SU-DHL-6 (cell line): ENCODE results near the gene FCMR.

Experiments
- H2AFZ ChIP-seq: fragments of 200-600 bp; sonication (generic); 2 replicates; pipeline ENCODE4 v1.6.1; 2014; ENCODE audit warnings: low read depth, mild to moderate bottlenecking, moderate library complexity, mixed read lengths, antibody characterized with exemption, low read length; ENCODE audit not compliant: severe bottlenecking
- H3F3A ChIP-seq: fragments of 200-600 bp; shearing (Covaris generic); 2 replicates; pipeline ENCODE4 v1.6.0; 2016; ENCODE audit warnings: antibody characterized with exemption, mild to moderate bottlenecking; ENCODE audit not compliant: insufficient read depth
- H3K27ac ChIP-seq: fragments of 200-600 bp; sonication (generic); 2 replicates; pipeline ENCODE4 v1.5.1; 2016; ENCODE audit warnings: low read depth, mild to moderate bottlenecking, low read length, moderate library complexity, mixed read lengths
- H3K27me3 ChIP-seq: fragments of 200-600 bp; sonication (generic), shearing (Covaris generic); 2 replicates; pipeline ENCODE4 v1.6.0; 2014; ENCODE audit warnings: mild to moderate bottlenecking, low read length
- H3K36me3 ChIP-seq: fragments of 200-600 bp; sonication (generic); 2 replicates; pipeline ENCODE4 v1.6.1; 2014; ENCODE audit warnings: mild to moderate bottlenecking, low read length, mixed read lengths
- H3K4me2 ChIP-seq: fragments of 300-600, 200-600 bp; shearing (Covaris generic), sonication (generic); 2 replicates; pipeline ENCODE4 v1.6.0; 2014; ENCODE audit warnings: low read length, low read depth, mild to moderate bottlenecking; ENCODE audit not compliant: poor library complexity, severe bottlenecking
- H3K4me3 ChIP-seq: fragments of 200-600 bp; sonication (generic); 2 replicates; pipeline ENCODE4 v1.5.1; 2014; ENCODE audit warnings: antibody characterized with exemption, low read length, mild to moderate bottlenecking, mixed read lengths; ENCODE audit not compliant: insufficient read depth, poor library complexity, severe bottlenecking
- H3K79me2 ChIP-seq: fragments of 200-600 bp; sonication (generic); 2 replicates; pipeline ENCODE4 v1.6.1; 2014; ENCODE audit warnings: mild to moderate bottlenecking, low read length, moderate library complexity; ENCODE audit not compliant: insufficient read depth
- H3K9ac ChIP-seq: fragments of 200-600 bp; sonication (generic); 2 replicates; pipeline ENCODE4 v1.7.0; 2014; ENCODE audit warnings: mild to moderate bottlenecking, low read length
- H3K9me2 ChIP-seq: fragments of 200-600 bp; sonication (generic); replicated peaks from 2 replicates; pipeline ENCODE4 v1.6.1; 2014; ENCODE audit warnings: low read length; ENCODE audit not compliant: insufficient read depth
- H3K9me3 ChIP-seq: fragments of 200-600 bp; sonication (generic); 2 replicates; pipeline ENCODE4 v1.6.1; 2014; ENCODE audit warnings: low read length, mixed read lengths; ENCODE audit not compliant: insufficient read depth
- H4K20me1 ChIP-seq: fragments of 200-600 bp; sonication (generic); 2 replicates; pipeline ENCODE4 v1.6.1; 2014; ENCODE audit warnings: low read depth, mild to moderate bottlenecking, antibody characterized with exemption, low read length, moderate library complexity, mixed read lengths
- CTCF ChIP-seq: fragments of 200-600 bp; sonication (generic); IDR thresholded peaks from one replicate; pipeline ENCODE4 v1.5.1; 2017; ENCODE audit warnings: antibody characterized with exemption, mild to moderate bottlenecking, low read length, moderate library complexity; ENCODE audit not compliant: insufficient read depth, poor library complexity, severe bottlenecking
- EZH2phosphoT487 ChIP-seq: fragments of 200-600 bp; sonication (generic), shearing (Covaris generic); conservative IDR thresholded peaks from 2 replicates; pipeline ENCODE4 v1.6.1; 2018; ENCODE audit warnings: mild to moderate bottlenecking, antibody characterized with exemption, low read length, moderate library complexity, mixed read lengths

FCMR gene

GRCh38 chr1:206872139-206872538 is 49.6 kb downstream of the FCMR start:
- no peak overlapping the region for H3K4me2 ChIP-seq
- H3K36me3 ChIP-seq, result no peaks in the 10 kb centered on the region
- H3K4me3 ChIP-seq, result no peak overlapping the region
- H3F3A ChIP-seq, result no peaks in the 10 kb centered on the region
- H3K9me3 ChIP-seq, result peaks cover 6% of the 10 kb centered on the region; the same call in 1 of the 2 replicates
- H3K27ac ChIP-seq, result no peak overlapping the region
- H3K9me2 ChIP-seq, result no peaks in the 10 kb centered on the region
- TF ChIP-seq CTCF (no peak), EZH2phosphoT487 (no peak)
- no peaks in the 10 kb centered on the region for H3K79me2 ChIP-seq
- no peak overlapping the region for H2AFZ ChIP-seq
- no peak overlapping the region for H3K9ac ChIP-seq
- no peaks in the 10 kb centered on the region for H4K20me1 ChIP-seq
- no peaks in the 10 kb centered on the region for H3K27me3 ChIP-seq

- no peak overlapping the region for H3K4me3 ChIP-seq
- H3K9me3 ChIP-seq, result no peaks in the 10 kb centered on the region
- no peak overlapping the region for H3K9ac ChIP-seq
- H3K36me3 ChIP-seq, result no peaks in the 10 kb centered on the region
- no peak overlapping the region for H2AFZ ChIP-seq
- H4K20me1 ChIP-seq, result no peaks in the 10 kb centered on the region
- H3K27ac ChIP-seq, result no peak overlapping the region
- TF ChIP-seq EZH2phosphoT487, result no peak
- H3K27me3 ChIP-seq, result no peaks in the 10 kb centered on the region
- no peaks in the 10 kb centered on the region for H3K9me2 ChIP-seq
- no peak overlapping the region for H3K4me2 ChIP-seq
- no peaks in the 10 kb centered on the region for H3K79me2 ChIP-seq
- no peaks in the 10 kb centered on the region for H3F3A ChIP-seq
Observed at GRCh38 chr1:206868264-206868663, 53.5 kb downstream of the FCMR start.

- Histone ChIP-seq H3K79me2 (no peaks in the 10 kb centered on the region), H3K4me3 (no peak overlapping the region), H3K9me3 (no peaks in the 10 kb centered on the region), H3K9me2 (no peaks in the 10 kb centered on the region), H3K9ac (no peak overlapping the region), H2AFZ (no peak overlapping the region), H3K4me2 (no peak overlapping the region), H4K20me1 (no peaks in the 10 kb centered on the region), H3F3A (no peaks in the 10 kb centered on the region), H3K27me3 (no peaks in the 10 kb centered on the region), H3K27ac (no peak overlapping the region), H3K36me3 (no peaks in the 10 kb centered on the region)
- TF ChIP-seq CTCF (no peak), EZH2phosphoT487 (no peak)
Observed at GRCh38 chr1:206867716-206868115, 54.0 kb downstream of the FCMR start.

- Histone ChIP-seq H3K27ac (no peak overlapping the region), H3K36me3 (no peaks in the 10 kb centered on the region)
- TF ChIP-seq EZH2phosphoT487 (no peak), CTCF (no peak)
Observed at GRCh38 chr1:206867239-206867638, 54.5 kb downstream of the FCMR start.

More at GRCh38 chr1:206867239-206867638, 54.5 kb downstream of the FCMR start:
- Histone ChIP-seq H3K4me2 (no peak overlapping the region), H3K9ac (no peak overlapping the region), H3K9me3 (no peaks in the 10 kb centered on the region), H3K9me2 (no peaks in the 10 kb centered on the region), H3F3A (no peaks in the 10 kb centered on the region), H4K20me1 (no peaks in the 10 kb centered on the region), H3K79me2 (no peaks in the 10 kb centered on the region), H3K27me3 (no peaks in the 10 kb centered on the region), H3K4me3 (no peak overlapping the region), H2AFZ (no peak overlapping the region)
